HG02885 (cell line): ENCODE data around the gene MST1R.

Experiments
- ATAC-seq: cut with Tn5 transposase; IDR thresholded peaks from one replicate; pipeline ENCODE4 v1.9.1; 2021; ENCODE audit warnings: mild to moderate bottlenecking; ENCODE audit not compliant: unreplicated experiment, poor library complexity

The MST1R gene

DNA sequence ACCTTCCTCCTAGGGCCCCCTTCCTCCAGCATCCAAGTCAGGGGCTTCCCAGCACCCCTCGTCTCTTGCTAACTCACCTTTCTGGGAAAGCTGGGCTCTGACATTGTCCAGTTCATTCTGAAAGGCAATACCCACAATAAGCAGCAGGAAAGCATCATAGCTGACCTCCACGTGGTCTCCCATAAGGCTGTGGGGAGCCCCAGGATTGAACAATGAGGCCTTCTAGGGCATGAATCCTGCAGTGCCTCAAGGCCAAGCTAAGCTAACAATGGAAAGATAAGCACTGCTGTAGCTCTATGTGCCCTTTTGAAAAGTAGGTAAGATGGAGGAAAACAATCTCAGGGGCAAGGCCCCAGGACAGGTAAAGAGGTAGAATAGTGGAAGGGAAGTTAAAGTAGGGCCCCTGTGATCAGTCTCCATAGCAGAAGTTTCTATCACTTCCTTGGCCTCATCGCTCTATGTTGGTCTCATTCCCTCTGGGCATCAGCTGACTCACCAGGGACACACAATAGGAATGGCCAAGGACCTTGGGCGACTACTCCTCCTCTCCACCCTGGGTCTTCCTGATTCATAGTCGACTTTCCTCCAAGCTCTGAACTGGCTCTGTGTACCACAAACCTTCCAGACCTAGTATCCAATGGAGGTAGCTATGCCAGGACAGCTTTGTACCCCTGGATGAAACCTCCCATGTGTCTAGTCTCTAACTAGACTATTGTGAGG lies 59.0 kb downstream of the MST1R start:
- ATAC-seq = no peak

DNA sequence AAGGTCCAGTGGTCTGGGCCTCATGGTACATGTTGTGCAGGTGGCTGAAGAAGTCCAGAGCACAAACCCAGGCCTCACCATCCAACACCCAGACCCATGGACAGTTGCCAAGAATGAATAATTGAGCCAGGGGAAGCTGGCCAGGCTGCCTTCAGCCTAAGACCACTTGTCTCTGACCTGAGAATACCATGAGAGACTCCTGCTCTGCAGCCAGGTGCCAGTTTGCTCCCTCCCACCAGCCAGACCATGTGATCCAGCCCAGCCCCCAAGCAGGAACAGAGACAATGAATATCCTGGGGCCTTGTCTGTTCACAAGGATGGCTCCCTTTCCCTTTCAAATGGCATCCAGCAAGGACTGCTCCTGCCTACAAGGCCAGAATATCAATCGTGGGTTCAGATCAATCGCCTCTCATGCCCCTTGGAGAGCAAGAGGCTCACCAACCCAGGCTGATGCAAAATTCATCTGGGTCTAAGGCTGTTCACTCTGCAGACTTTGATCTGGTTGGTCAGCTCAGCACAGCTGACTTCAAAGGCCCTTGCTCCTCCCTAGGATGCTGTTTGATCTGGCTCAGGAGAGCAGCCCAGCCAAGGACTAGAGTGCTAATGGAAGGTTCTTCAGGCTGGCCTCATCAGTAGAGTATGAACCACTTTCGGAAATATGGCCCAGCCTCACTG lies 60.7 kb downstream of the MST1R start:
- ATAC-seq = no peak

DNA sequence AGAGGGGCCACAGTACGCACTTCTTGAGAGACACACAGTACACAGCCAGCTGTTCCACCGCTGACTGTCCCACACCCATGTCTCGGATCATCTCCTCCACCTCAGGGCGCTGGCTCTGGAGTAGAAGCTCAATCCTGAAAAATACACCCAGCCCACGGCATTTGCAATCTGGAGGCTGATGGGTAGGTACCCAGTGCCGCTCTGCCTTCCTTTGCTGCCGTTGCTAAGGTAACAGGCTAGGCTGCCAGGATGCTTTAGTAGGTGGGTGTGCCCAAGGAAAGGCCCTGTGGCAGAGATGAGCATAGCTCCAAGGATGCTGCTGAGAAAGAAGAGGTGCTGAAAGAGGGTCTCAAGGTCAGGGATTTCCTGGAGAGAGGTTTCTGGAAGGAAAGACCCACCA lies 61.9 kb downstream of the MST1R start:
- no peak for ATAC-seq

DNA sequence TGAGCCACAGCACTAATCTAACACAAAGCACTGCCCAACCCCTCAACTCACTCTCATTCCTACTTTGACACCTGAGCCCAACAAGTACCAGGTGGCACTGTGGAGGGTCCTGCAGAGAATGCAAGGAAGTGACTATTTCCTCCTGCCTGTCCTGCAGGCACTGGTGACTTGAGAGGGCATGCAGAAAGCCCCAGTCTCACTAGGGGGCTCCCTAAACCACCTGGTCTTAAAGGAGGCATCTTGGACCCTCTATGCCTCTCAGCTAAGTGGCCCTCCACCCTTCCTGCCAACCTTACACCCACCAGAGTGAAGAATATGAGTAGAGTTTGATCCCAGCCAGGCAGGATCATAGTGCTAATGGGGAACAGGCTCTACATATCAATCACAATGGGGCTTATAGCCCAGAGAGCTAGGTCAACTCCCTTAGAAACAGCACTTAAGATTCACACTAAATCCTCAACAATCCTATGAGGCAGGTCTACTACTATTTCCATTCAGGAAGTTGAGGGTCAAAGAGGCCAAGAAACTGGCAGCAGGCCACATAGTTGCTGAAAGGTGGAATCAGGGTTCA lies 62.5 kb downstream of the MST1R start:
- no peak for ATAC-seq

DNA sequence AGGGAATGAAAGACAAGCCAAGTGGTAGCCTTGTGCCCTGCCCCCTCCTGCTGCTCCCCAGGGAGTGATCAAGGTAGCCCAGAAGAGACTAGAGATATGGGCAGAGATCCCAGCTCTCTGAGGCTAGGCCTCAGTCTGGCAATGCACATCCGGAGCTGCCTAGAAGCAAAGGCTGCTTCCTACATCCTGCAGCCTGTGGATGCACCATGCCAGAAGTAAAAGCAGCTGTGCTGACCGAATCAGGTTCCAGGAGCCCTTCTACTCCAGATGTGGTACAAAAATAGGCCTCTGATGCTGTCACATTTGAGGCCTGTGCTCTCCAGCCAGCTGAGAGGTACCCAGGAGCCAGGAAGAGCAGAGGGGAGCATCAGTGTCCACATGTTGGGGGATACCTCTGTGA lies 63.3 kb downstream of the MST1R start:
- ATAC-seq = no peak

DNA sequence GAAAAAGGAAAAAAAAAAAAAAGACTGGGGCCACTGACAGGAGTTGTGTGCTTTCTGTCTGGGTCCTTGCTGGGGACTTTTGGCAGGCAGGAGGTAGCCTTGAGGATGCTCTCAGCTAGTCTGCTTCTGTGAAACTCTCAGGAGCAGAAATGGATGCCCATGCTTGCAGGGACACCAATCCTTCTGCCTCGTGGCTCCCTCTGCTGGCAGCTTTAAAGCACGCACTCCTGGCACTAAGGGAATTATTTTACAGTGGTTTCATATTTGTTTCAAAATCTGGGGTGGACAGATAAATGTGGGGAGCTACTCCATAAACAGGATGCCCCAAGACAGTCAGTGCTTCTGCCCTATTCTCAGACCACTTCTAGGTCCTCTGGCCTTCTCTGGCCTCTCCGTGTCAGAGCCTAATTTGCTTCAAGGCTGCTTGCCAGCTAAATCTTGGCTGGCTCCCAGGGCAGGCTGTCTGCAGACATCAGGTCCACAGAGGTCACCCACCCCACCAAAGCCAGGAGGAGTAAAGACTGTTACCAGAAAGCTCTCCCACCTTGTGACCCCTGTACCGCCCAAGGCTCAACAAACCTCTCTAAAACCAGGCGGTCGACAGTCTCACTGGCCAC lies 64.4 kb downstream of the MST1R start:
- no peak for ATAC-seq
